ENCODE data around the gene TSPAN1.

GRCh38 chr1:46130606-46131005, 44.3 kb upstream of the TSPAN1 start:
- TF ChIP-seq MXI1 (IDR thresholded peaks at IDR 0.05; ENCODE audit: low read depth, low read length), result no peak
- no peak for TF ChIP-seq CTCF (IDR thresholded peaks at IDR 0.05)
- TF ChIP-seq NRF1 (IDR thresholded peaks at IDR 0.05; ENCODE audit: low read depth, low read length), result no peak
